Aorta (tissue), 5 donors: ENCODE data around the gene FNIP1. TPM values are rescaled to one million over a fixed set of nuclear protein-coding genes. Genes with fewer than 3 reads are reported as not detected.

Source experiments
- ATAC-seq: fragments of 200-7000 bp; cut with Tn5 transposase; one replicate; pipeline ENCODE4 v1.9.1; 2022; ENCODE audit warnings: moderate library complexity; ENCODE audit not compliant: low FRiP score
- DNase-seq, 2 donors: peaks; one replicate each; pipeline ENCODE4 v3.0.0-alpha.2; 2020
- H3K27ac ChIP-seq, 2 donors: one replicate each; pipeline ENCODE4 v1.5.1; 2013; ENCODE audit warnings: low read length in 2 of 2, mild to moderate bottlenecking in 2 of 2, moderate library complexity in 2 of 2, control low read depth in 1 of 2, inconsistent platforms in 1 of 2, low read depth in 1 of 2
- H3K27me3 ChIP-seq, 2 donors: one replicate each; pipeline ENCODE4 v1.6.1; 2013; ENCODE audit warnings: control low read depth in 1 of 2, low read length in 1 of 2, mild to moderate bottlenecking in 1 of 2, moderate library complexity in 1 of 2; ENCODE audit not compliant: insufficient read depth in 2 of 2, control insufficient read depth in 1 of 2
- H3K36me3 ChIP-seq, 2 donors: one replicate each; pipeline ENCODE4 v1.6.1; 2013; ENCODE audit warnings: control low read depth in 1 of 2, low read length in 1 of 2, mild to moderate bottlenecking in 1 of 2; ENCODE audit not compliant: insufficient read depth in 2 of 2, control insufficient read depth in 1 of 2
- H3K4me1 ChIP-seq, 2 donors: one replicate each; pipeline ENCODE4 v1.6.1; 2013; ENCODE audit warnings: low read length in 2 of 2, control low read depth in 1 of 2, mild to moderate bottlenecking in 1 of 2, moderate library complexity in 1 of 2; ENCODE audit not compliant: insufficient read depth in 2 of 2, control insufficient read depth in 1 of 2
- H3K4me3 ChIP-seq, 2 donors: one replicate each; pipeline ENCODE4 v1.5.1; 2013; ENCODE audit warnings: low read length in 2 of 2, control low read depth in 1 of 2, mild to moderate bottlenecking in 1 of 2
- H3K9me3 ChIP-seq: one replicate; pipeline ENCODE4 v1.6.1; 2013; ENCODE audit warnings: mild to moderate bottlenecking, low read length; ENCODE audit not compliant: control insufficient read depth
- WGBS, 2 donors: extraction: QIAGEN DNeasy Blood & Tissue Kit; methylation state at CpG; one replicate each; pipeline ENCODE4 v1.1.7; 2013; 5-methylcytosine and 5-hydroxymethylcytosine counted together
- intact Hi-C, 2 donors: fragments of 100-400 bp; cut with DNase I; formaldehyde crosslinking; loops; one replicate each; pipeline versions ENCODE4 v1.14.2 to v1.15.0; 2022
- polyA plus RNA-seq, 2 donors: library from polyadenylated mRNA; stranded (reverse); fragments of 200-250 nt; gene quantifications; one replicate each; pipeline ENCODE4 v1.2.3, GENCODE V29; 2013
- total RNA-seq, 2 donors: library from RNA; stranded (reverse); fragmentation: NEBNext Ultra II Directional; extraction: Animal tissue kit (Norgen Biotek cat#: 25700); gene quantifications; one replicate each; pipeline ENCODE4 v1.2.1, GENCODE V29; 2021
- donor health status: healthy with polysubstance abuse.
- donor health status: Bipolar disorder and iron deficiency.
- donor health status: DM: no; HTN: no; CAD: no.
- donor health status: DM: no; HTN: no; CAD: no.
- donor health status: DM: yes; HTN: yes; CAD: no.

Gene FNIP1
- total and polyA plus RNA-seq, 4 donors, result 4.0 to 50.0 (median 24.6) TPM

GRCh38 chr5:131751506-131751905 lies 45.3 kb downstream of the FNIP1 start:
- WGBS, 2 donors, result 78 to 87% methylated on average over 2 of the region's 2 CpGs
- no peaks in the 10 kb centered on the region for H3K9me3 ChIP-seq
- no peak for DNase-seq
- H3K27me3 ChIP-seq, result no peaks in the 10 kb centered on the region
- no peak for ATAC-seq
- H3K4me3 ChIP-seq, result no peak overlapping the region
- no peaks in the 10 kb centered on the region for H3K36me3 ChIP-seq
- no peak overlapping the region for H3K27ac ChIP-seq
- H3K4me1 ChIP-seq, result peaks cover 0 to 2% of the 10 kb centered on the region in 2 donors
- intact Hi-C loops, result no loop called here

GRCh38 chr5:131749723-131750470 lies 46.9 kb downstream of the FNIP1 start:
- intact Hi-C loops, result no loop called here
- 95% methylated on average over 7 of the region's 7 CpGs for WGBS, 2 donors
- ATAC-seq, result no peak
- no peak for DNase-seq
- no peak overlapping the region for H3K4me3 ChIP-seq
- H3K27me3 ChIP-seq, result no peaks in the 10 kb centered on the region
- H3K27ac ChIP-seq, result no peak overlapping the region
- H3K36me3 ChIP-seq, result peaks cover 0 to 4% of the 10 kb centered on the region in 2 donors
- no peaks in the 10 kb centered on the region for H3K9me3 ChIP-seq
- peaks cover 0 to 2% of the 10 kb centered on the region in 2 donors for H3K4me1 ChIP-seq

- no peak for ATAC-seq
- no peak overlapping the region for H3K4me3 ChIP-seq
- no peaks in the 10 kb centered on the region for H3K27me3 ChIP-seq
- 92 to 96% methylated on average over 7 of the region's 7 CpGs for WGBS, 2 donors
- H3K4me1 ChIP-seq, result no peaks in the 10 kb centered on the region
- no peak for DNase-seq
- H3K27ac ChIP-seq, result no peak overlapping the region
- peaks cover 0 to 4% of the 10 kb centered on the region in 2 donors for H3K36me3 ChIP-seq
- intact Hi-C loops, result no loop called here
- no peaks in the 10 kb centered on the region for H3K9me3 ChIP-seq
Measured at GRCh38 chr5:131749138-131749537, 47.7 kb downstream of the FNIP1 start.

GRCh38 chr5:131747180-131748105 lies 49.4 kb downstream of the FNIP1 start:
- Histone ChIP-seq H3K27ac (no peak overlapping the region), H3K4me1 (no peaks in the 10 kb centered on the region), H3K36me3 (peaks cover 0 to 12% of the 10 kb centered on the region in 2 donors), H3K27me3 (no peaks in the 10 kb centered on the region), H3K4me3 (no peak overlapping the region), H3K9me3 (no peaks in the 10 kb centered on the region)
- ATAC-seq, result no peak
- 87 to 91% methylated on average over 6 of the region's 6 CpGs for whole genome bisulfite sequencing, 2 donors
- DNase-seq, result no peak
- intact Hi-C loops, result no loop called here

GRCh38 chr5:131746423-131746822 lies 50.4 kb downstream of the FNIP1 start:
- Histone ChIP-seq H3K27me3 (no peaks in the 10 kb centered on the region), H3K4me3 (no peak overlapping the region), H3K4me1 (no peaks in the 10 kb centered on the region), H3K9me3 (no peaks in the 10 kb centered on the region), H3K27ac (no peak overlapping the region), H3K36me3 (peaks cover 0 to 12% of the 10 kb centered on the region in 2 donors)
- DNase-seq (no peak), ATAC-seq (no peak)
- intact Hi-C loops, result no loop called here
- WGBS, 2 donors, result 98 to 99% methylated on average over 4 of the region's 4 CpGs

- ATAC-seq (no peak), DNase-seq (no peak)
- no peak overlapping the region for H3K27ac ChIP-seq
- no peaks in the 10 kb centered on the region for H3K27me3 ChIP-seq
- intact Hi-C loops, result no loop called here
- 74 to 76% methylated on average over 4 of the region's 4 CpGs for WGBS, 2 donors
- no peak overlapping the region for H3K4me3 ChIP-seq
- no peaks in the 10 kb centered on the region for H3K4me1 ChIP-seq
- H3K36me3 ChIP-seq, result peaks cover 0 to 12% of the 10 kb centered on the region in 2 donors
- H3K9me3 ChIP-seq, result no peaks in the 10 kb centered on the region
Measured at GRCh38 chr5:131745703-131746102, 51.1 kb downstream of the FNIP1 start.

- intact Hi-C loops, result no loop called here
- H3K4me3 ChIP-seq, result no peak overlapping the region
- WGBS, 2 donors, result 97 to 99% methylated on average over 3 of the region's 3 CpGs
- no peaks in the 10 kb centered on the region for H3K9me3 ChIP-seq
- H3K27ac ChIP-seq, result no peak overlapping the region
- DNase-seq (no peak), ATAC-seq (no peak)
- no peaks in the 10 kb centered on the region for H3K4me1 ChIP-seq
- H3K27me3 ChIP-seq, result no peaks in the 10 kb centered on the region
- peaks cover 0 to 12% of the 10 kb centered on the region in 2 donors for H3K36me3 ChIP-seq
Measured at GRCh38 chr5:131745155-131745554, 51.7 kb downstream of the FNIP1 start.

- H3K36me3 ChIP-seq, result peaks cover 0 to 7% of the 10 kb centered on the region in 2 donors
- intact Hi-C loops, result no loop called here
- no peak for DNase-seq
- no peaks in the 10 kb centered on the region for H3K4me1 ChIP-seq
- ATAC-seq, result no peak
- no peaks in the 10 kb centered on the region for H3K27me3 ChIP-seq
- H3K4me3 ChIP-seq, result no peak overlapping the region
- WGBS, 2 donors, result 89 to 94% methylated on average over 3 of the region's 3 CpGs
- H3K9me3 ChIP-seq, result no peaks in the 10 kb centered on the region
- H3K27ac ChIP-seq, result no peak overlapping the region
Measured at GRCh38 chr5:131740477-131740876, 56.3 kb downstream of the FNIP1 start.
